HEK293 (cell line): ENCODE measurements around the gene LIPA.

Experiments
- CTCF ChIP-seq: fragments of 450-650 bp; formaldehyde crosslinking; IDR thresholded peaks from 2 replicates; pipeline ENCODE4 v1.5.1; 2016; ENCODE audit warnings: missing biosample characterization, missing genetic modification characterization
- HOXC10 ChIP-seq: sonication (generic); formaldehyde crosslinking; IDR thresholded peaks from 2 replicates; pipeline ENCODE4 v1.8.1; 2023; ENCODE audit warnings: mild to moderate bottlenecking, missing genetic modification reagents
- MEIS1 ChIP-seq: sonication (generic); formaldehyde crosslinking; IDR thresholded peaks from 2 replicates; pipeline ENCODE4 v1.8.1; 2022; ENCODE audit warnings: missing genetic modification reagents, mild to moderate bottlenecking, borderline replicate concordance
- PRDM6 ChIP-seq: fragments of 450-650 bp; formaldehyde crosslinking; IDR thresholded peaks from 2 replicates; pipeline ENCODE4 v1.5.1; 2017; ENCODE audit warnings: missing biosample characterization, missing genetic modification characterization
- SP2 ChIP-seq: fragments of 450-650 bp; formaldehyde crosslinking; IDR thresholded peaks from 2 replicates; pipeline ENCODE4 v1.5.1; 2016; ENCODE audit warnings: missing biosample characterization, missing genetic modification characterization
- TCF7L2 ChIP-seq: IDR thresholded peaks from 2 replicates; pipeline ENCODE4 v1.6.1; 2011; ENCODE audit warnings: low read depth, mild to moderate bottlenecking, inconsistent platforms, low read length, moderate library complexity, borderline replicate concordance
- TSHZ1 ChIP-seq: fragments of 450-650 bp; formaldehyde crosslinking; IDR thresholded peaks from 2 replicates; pipeline ENCODE4 v1.5.1; 2016; ENCODE audit warnings: missing biosample characterization, missing genetic modification characterization, borderline replicate concordance
- ZBTB10 ChIP-seq: fragments of 450-650 bp; formaldehyde crosslinking; IDR thresholded peaks from 2 replicates; pipeline ENCODE4 v1.5.1; 2016; ENCODE audit warnings: missing biosample characterization, missing genetic modification characterization
- ZNF202 ChIP-seq: fragments of 450-650 bp; formaldehyde crosslinking; IDR thresholded peaks from 2 replicates; pipeline ENCODE4 v1.5.1; 2016; ENCODE audit warnings: missing biosample characterization, missing genetic modification characterization, borderline replicate concordance
- ZNF274 ChIP-seq, 2 experiments: fragments of 200-500 bp in 1 of 2; fragments of 450-650 bp in 1 of 2; sonication (Bioruptor generic) in 1 of 2; formaldehyde crosslinking in 1 of 2; IDR thresholded peaks; 2 replicates each; pipeline versions ENCODE4 v1.5.1 to v1.6.1; 2014 to 2016; ENCODE audit warnings: borderline replicate concordance in 1 of 2, inconsistent platforms in 1 of 2, low read length in 1 of 2, missing biosample characterization in 1 of 2, missing genetic modification characterization in 1 of 2
- ZNF433 ChIP-seq: fragments of 450-650 bp; formaldehyde crosslinking; IDR thresholded peaks from 2 replicates; pipeline ENCODE4 v1.5.1; 2016; ENCODE audit warnings: missing biosample characterization, missing genetic modification characterization, low read depth
- ZNF623 ChIP-seq: fragments of 450-650 bp; formaldehyde crosslinking; IDR thresholded peaks from 2 replicates; pipeline ENCODE4 v1.5.1; 2016; ENCODE audit warnings: missing biosample characterization, missing genetic modification characterization
- ZNF639 ChIP-seq: fragments of 450-650 bp; formaldehyde crosslinking; IDR thresholded peaks from 2 replicates; pipeline ENCODE4 v1.5.1; 2016; ENCODE audit warnings: missing biosample characterization, missing genetic modification characterization

GRCh38 chr10:89173075-89173474, 78.5 kb downstream of the LIPA start:
- TF ChIP-seq CTCF: no peak
- no peak for TF ChIP-seq TSHZ1 (tag by site-specific recombination)
- TF ChIP-seq SP2 (tag by site-specific recombination): no peak
- TF ChIP-seq PRDM6 (tag by site-specific recombination): no peak
- no peak for TF ChIP-seq ZBTB10 (tag by site-specific recombination)
- no peak for TF ChIP-seq ZNF623 (tag by site-specific recombination)
- no peak for TF ChIP-seq ZNF202 (tag by site-specific recombination)
- TF ChIP-seq TCF7L2: no peak
- no peak for TF ChIP-seq ZNF639 (tag by site-specific recombination)
- no peak for TF ChIP-seq ZNF433
- TF ChIP-seq HOXC10 (CRISPR knock-in tag): no peak
- TF ChIP-seq MEIS1 (CRISPR knock-in tag): no peak
- no peak for TF ChIP-seq ZNF274 (IDR thresholded peaks at IDR 0.05; ENCODE audit: low read length)
- TF ChIP-seq ZNF274 (tag by site-specific recombination; IDR thresholded peaks at IDR 0.05; ENCODE audit: borderline replicate concordance): no peak
